HG02678 (cell line): ENCODE measurements around the gene RNF141.
A peak's percentile ranks its signal among the peaks of the same experiment; 100 is the strongest.

ENCODE experiments used
- ATAC-seq: cut with Tn5 transposase; IDR thresholded peaks from one replicate; pipeline ENCODE4 v1.9.1; 2021; ENCODE audit warnings: mild to moderate bottlenecking, moderate library complexity; ENCODE audit not compliant: unreplicated experiment

RNF141 gene

DNA sequence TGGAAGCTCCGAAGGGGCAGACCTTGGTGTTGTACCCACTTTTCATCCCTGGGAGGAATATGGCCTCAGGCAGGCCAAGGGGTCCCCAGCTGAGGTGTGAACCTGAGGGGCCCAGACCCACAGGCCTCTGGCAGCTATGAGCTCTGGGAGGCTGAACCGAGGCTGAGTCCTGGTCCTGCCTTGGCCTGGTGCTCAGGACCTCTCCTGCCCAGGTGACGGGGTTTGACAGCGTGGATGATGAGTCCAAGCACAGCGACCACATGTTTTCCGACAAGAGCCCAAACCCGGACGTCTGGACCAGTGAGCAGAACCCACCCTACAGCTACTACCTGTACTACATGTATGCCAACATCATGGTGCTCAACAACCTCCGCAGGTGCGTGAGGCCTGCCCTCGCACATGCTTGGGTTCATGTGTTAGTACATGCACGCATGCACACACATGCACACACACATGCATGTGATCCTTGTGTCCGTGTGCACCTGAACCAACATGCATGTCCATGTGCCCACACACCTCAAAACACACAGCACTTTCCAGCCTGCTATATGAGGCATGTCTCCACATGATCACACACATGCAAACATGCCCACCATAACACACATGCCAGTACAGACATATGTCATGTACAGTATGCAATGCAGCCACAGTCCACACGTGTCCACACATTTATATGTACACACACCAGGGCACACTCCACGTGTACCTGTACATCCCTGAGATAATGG lies 40.9 kb downstream of the RNF141 start:
- no peak for ATAC-seq

DNA sequence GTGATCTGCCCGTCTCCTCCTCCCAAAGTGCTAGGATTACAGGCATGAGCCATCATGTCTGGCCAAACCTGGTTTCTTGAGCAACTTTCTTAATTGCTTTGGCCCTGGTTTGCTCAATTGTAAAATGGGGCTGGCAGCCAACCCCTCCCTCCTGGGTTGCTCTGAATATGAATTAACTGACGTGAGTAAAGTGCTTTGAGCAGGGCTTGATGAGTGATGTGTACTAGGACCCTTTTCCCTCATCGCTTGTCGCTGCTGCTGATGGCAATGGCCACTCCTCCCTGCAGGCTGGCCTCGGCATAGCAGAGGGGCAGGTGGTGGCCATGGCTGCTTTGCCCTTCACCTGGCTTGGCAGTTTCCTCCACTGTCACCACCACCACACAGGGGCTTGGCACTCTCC lies 41.5 kb downstream of the RNF141 start:
- ATAC-seq, result no peak

DNA sequence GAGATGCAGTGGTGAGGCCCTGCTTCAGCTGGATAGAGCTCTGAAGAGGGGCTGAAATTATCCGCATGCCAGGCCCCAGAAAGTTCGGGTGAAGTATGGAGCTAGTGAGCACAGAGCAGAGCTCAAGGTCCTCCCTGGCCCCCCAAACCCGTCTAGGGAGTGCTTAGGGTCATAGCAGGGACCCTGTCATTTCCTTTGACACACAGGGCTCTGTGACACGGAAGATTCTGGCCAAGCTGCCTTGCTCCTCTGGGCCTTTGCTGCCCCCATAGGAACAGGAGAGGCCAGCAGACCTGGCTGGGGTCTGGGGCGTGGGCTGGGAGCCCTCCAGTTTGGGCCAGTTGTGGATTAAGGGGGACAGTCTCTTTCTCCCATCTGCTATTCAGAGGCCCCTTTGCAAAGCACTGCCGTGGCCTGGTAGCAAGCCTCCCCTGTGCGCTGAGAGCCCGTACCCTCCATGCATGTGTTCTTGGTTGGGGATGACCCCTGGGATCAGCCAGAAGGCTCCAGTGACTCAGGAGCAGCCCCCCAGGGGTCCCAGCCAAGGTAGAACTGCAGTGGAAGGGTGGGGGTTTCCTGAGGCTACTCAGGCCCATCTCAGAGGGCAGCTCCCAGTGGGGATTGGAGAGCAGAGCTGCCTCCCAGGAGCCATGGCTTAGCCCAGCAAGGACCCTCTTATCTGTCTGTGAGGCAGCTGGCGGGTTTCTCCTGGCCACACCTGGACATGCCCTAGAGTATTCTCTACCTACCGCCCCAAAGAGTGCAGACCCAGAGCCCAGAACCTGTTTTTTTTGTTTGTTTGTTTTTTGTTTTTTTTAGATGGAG lies 42.3 kb downstream of the RNF141 start:
- no peak for ATAC-seq

DNA sequence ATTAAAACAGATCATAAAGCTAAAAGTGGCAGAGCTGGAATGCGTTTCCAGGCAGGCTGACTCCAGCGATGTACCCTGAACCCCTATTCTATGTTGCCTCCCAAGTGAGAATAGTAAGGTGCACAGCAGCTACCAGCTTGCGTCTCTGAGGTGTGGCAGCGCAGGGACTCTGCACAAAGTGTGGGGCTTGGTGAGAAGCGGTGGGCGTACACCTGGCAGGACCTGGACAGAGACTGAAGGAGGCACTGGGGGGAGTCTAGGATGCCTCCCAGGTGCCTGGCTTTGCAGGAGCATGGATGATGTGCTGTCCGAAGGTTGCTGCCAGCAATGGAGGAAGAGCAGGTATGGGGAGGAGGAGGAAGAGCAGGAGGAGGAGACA lies 43.0 kb downstream of the RNF141 start:
- ATAC-seq, result no peak

DNA sequence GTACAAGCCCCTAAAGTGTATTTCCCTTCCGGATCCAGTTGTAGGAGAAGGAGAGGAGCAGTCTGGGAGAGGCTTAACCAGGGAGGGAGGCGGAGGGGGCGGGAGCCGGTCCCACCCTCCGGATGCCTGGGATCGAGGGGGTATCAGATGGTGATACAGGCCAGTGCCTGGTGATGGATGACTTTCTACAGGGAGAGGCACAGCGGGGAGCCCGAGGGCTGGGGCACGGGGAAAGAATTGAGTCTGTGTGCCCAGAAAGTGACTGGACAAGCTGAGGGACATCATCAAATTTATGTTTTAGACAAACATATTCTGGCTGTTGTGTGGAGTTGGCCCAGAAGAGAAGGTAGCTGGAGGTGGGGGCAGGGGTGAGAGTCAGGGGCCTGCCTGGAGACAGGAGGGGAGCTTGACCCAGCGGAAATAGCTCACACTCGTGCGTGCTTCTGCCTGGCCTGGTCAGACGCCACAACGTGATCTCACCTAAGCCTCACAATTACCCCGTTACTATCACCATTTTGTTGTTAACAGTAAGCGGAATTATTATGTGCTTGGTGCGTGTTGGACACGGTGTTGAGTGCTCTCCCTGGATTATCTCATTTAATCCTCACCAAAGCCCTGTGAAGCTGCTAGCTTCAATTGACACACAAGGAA lies 43.5 kb downstream of the RNF141 start:
- no peak for ATAC-seq

DNA sequence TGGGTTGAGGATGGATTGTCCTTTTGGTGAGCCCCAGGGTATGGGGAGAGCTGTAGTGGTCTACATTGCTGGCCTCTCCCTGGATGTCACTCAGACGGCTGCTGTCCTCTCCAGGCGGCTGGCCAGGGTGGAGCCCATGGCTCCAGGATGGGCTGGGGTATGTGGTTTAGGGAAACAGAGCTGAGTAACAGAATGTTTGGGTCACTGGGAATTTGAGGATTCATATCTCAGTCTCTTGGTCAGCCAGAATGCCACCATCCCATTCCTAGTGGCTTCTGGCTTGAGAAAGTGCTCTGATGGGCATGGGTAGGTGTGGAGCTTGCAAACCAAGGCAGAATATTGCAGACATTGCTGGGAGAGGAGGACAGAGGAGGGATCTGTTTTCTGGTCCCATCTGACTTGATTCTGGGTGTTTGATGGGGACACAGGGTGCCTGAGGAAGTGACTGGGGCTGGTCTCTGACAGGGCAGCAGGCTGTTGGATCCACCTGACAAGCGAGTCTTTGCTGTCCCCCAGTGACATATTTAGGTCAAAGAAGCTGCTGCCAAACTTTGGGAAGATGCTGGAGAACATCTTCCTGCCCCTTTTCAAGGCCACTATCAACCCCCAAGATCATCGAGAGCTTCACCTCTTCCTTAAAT lies 44.6 kb downstream of the RNF141 start:
- ATAC-seq, result no peak

DNA sequence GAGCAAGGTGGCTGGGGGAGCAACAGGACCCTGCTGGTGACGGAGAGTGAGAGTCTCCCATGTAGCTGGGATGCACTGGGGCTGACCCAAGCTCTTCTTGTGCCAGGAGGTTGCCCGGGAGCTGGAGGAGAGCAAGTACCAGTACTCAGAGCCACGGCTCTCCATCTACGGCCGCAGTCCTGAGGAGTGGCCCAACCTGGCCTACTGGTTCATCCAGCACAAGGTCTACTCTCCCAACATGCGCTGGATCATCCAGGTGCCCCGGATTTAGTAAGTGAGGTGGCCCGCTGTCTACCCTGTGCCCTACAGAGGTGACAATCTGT lies 45.6 kb downstream of the RNF141 start:
- ATAC-seq, result no peak

DNA sequence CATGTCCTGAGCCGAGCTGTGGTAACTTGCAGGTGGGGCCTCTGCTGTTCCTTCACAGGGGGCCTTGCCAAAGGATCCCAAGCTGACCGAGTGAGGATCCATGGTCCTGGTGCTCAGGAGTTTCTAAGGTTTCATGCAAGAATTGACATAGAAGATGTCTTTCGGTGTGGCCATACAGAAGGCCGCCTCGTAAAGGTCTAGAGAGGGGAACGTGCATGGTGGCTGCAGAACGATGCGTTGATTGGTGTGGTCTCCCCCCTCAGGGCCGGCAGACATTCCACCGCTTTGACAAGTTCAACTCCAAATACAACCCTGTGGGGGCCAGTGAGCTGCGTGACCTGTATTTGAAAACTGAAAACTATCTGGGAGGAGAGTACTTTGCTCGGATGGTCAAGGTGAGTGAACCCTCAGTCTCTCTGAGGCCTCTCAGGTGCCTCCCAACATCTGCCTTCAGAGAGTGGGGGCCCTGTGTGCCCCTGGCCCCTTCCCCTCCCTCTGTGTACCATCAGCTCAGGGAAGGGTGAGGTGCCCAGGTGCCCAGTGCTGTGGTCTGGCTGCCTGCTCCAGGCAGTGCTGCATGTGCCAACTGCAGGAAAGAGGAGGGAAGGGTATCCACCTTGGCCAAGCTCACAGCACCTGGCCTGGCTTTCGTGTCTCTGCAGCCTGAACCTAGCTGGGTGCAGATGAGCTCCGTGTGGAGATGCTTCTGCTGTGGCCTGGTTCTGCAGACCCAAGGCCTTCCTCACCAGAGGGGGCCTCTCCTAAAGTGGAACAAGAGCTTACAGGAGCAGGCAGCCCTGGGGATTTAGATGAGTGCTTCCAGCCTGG lies 46.1 kb downstream of the RNF141 start:
- ATAC-seq, result no peak

DNA sequence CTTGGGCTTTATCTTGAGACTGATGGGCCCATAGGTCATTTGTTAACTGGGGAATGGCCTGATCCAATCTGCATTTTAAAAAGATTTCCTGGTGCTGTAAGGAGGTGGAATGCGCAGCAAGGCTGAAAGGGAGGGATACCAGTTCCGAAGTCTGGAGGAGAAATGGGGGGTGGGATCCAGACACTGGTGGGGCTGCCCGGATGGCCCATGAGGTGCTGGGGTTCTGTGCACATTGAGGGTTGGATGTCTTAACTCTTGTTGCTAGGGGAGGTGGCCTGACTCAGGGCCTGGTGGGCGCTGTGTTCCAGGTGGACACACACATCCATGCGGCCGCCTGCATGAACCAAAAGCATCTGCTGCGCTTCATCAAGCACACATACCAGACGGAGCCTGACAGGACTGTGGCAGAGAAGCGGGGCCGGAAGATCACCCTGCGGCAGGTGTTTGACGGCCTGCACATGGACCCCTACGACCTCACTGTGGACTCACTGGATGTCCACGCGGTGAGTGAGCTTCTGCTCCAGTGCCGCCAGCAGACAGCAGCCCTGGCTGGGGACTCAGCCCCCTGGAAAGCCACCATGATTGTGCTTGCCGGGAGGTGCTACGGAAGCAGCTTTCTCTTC lies 47.8 kb downstream of the RNF141 start:
- ATAC-seq, result no peak

DNA sequence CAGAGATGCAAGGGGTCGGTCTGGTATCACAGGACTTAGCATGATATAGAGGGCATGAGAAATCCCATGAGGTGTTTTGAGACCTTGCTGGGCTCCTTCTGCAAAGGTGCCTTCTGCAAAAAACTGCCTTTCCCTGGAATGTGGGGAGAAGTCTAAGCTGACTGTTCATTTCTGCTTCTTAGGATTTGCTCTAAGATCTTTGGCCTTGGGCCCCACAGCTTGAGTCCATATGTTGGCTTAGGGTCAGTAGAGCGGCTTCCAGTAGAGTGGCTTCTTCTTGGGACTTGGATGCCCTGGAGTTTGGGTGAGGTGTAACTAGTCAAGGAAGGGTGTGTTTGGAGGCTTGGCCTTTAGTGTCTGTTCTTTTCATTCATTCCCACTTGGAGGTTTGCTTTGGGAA lies 48.9 kb downstream of the RNF141 start:
- no peak for ATAC-seq

DNA sequence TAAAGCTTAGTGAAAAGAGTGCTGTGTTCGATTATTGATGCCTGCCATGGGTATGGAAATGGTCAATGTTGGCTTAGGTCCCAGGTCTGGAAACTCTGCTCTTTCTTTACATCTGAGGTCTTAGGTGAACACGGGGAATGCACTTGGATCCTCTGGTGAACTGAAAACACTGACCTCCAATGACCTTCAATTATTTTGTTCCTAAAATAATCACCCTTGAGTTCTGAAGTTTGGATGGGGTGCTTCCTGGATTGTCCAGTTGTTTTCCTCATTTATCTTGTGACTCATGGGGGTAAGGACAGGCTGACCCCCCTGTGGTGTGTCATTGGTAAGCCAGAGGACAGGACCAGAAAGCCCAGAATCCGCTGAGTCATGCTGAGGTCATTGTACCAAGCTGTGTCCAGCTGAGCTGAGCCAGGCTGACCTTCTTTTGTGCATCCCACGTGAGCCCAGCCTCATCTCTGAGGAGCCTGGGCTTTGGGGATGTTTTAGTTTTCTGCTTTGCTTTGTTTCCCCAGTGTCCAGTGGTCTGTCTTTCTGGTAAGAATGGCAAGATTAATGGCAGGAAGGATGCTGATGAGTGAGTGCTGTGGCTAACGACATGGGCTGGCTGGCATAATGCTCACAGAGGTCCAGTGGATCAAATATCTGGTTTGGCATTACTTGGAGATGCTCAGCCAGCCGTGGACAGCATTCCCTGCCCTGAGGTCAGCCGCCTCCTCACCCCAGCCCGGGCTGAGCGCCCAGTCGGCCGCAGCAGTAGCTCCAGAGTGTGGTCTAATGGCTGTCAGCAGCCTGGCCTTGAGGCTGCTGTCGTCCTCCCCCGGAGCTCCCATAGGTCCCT lies 50.4 kb downstream of the RNF141 start:
- no peak for ATAC-seq

DNA sequence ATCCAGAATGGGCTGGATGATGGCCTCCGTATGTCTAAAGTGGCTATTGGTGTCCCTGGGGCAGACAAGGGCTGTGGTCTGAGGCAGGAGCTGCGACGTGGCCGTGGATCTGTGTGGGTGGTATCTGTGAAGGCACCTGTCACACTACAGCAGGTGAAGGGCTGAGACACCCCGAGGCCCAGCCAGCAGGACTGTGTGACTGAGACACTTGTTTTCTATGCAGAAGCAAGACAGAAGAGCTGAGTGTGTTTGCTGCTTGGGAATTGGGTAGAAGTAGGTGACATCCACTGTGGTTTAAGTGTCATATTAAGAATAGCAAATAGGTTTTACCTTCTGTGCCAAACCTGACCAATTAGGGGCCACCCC lies 51.0 kb downstream of the RNF141 start:
- no peak for ATAC-seq

DNA sequence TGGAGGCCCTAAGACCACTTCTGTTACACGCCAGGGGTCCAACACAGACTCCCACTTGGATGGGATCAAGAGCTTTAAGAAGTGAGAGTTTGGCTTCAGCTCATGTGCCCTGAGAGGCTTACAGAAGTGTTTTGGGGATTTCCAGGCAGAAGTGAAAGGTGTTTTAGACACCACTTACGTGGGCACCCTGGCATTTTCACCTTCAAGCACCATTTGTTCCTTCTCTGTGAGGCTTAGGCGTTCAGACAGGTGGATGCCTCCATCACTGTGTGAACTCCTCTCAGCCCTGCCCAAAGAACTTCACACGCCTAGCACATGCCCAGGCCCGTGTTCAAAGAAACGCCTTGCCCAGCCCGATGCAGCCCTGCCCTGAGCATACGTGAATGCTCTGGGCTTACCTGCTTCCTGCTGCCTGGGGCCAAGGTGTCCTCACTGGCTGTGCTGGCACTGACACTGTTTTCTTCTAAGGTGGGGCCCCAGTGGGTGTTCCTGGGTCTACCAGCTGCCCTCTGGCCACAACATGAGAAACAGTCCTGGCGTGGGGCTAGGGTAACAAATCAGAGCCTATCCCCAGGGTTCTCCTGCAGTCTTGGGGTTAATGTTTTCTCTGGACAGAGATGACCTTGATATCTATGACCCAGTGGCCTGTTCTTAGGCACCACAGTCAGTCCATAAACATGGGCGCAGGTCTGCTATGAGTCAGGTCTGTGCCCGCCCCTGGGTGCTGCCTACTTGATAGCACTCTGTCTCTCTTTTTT lies 51.9 kb downstream of the RNF141 start:
- peak; percentile 71 for ATAC-seq

DNA sequence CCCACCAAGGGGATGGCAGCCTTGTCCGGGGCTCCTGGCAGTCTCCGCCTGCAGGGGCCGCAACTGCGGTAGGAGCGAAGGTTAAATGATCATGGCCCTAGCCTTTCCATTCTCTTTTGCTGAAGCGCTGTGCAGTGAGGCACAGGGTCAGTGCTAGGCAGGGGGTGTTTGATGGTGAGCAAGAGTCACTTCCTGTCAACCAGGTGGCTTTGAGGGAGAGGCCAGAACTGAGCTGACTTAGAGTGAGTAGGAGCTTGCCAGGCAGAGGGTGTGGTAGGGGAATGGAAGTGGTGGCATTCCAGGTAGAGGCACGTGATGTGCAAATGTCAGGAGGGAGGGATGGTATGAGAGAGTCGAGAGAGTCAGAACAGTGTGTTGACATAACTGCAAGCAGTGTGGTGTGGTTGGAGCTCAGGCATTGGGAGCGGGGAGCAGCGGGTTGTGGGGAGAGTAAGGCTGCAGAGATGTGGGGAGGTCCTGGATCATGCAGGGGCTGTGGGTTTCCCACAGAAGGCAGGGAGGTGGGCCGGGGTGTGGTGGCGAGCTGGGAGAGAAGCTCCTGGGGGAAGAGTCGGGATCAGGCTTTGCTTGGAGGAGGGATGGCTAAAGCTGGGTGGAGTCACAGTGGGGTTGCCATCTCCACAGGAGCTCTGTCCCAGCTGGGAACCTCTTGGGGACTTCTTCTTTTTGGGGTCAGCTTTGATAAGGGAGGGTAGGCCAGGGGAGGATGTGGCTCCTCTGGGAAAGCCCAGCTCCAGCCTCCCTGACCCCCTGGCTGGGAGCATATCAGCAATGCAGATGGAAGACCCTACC lies 52.7 kb downstream of the RNF141 start:
- ATAC-seq, result peak; percentile 11

DNA sequence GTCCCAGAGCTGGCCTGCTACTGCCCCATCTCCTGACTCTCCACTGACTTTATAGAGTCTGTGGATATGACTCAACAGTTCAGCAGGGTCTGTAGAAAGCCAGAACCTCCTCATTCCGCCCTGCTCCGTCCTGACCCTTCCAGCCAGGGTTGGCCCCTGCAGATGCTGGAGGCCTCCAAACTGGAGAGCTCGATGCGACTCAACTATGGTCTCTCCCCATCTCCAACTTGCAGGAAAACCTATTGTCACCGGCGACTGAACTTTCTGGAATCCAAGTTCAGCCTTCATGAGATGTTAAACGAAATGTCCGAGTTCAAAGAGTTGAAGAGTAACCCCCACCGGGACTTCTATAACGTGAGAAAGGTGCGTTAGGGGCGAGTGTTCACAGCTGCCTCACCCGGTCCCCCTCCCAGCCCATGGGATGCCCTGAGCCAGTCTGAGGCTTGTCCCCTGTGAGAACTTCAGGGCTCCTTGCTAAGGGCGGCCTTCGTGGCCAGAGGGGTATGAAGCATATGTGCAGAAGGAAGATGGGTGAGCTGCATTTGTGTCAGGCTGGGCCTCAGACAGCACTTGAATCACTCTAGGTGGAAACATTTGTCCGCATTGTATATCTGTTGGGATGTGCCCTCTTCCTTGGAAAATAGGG lies 53.9 kb downstream of the RNF141 start:
- no peak for ATAC-seq

DNA sequence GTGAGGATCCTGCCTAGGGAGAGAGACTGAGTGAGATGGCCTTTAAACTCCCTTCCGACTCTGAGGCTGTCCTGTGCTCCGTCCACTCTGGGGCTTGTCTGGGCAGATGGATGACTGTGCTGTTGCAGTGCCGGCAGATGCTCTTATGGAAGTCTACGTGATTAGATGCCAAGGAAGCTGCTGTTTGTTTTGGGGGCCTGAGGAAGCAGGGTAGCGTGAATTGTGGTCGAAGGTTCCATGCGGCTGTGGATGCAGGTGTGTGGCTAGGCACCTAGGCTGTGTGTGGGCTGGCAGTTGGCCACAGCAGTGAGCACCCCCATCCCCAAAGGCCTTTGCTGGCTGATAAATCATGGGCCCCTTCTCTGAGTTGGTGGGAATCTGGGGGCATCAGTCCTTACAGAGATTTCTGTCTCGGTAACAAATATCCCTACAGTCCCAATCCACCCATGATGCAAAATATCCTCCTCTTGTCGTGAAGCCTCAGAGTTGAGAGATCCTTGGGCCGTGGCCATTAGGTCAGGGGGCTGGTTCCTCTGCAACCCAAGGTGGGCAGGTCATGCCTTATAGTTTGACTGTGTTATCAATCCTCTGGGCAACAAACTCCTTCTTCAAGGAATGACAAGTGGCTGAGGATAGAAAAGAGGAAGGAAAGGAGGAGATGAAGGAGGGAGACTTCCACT lies 54.7 kb downstream of the RNF141 start:
- no peak for ATAC-seq

DNA sequence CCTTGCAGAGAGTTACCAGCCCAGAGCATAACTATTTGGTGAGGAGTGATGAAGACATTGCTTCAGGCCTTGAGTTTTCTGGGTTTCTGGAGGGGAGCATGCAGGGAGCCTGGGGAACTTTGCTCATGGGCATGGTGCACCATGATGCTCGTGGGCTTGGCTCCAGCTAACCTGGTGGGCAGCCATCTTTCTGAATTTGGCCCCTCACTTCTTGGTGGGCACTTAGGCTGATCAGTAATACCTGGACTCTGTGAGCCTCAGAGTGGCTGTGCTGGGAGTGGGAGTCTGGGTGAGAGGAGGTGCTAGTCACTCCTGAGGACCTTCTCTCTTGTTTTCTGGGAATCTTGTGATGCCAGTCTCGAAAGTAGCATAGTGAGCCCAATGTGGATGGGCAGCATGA lies 55.3 kb downstream of the RNF141 start:
- no peak for ATAC-seq
